Measurements from ENCODE around the gene UBAC2. TPM values are rescaled to one million over a fixed set of nuclear protein-coding genes. Genes with fewer than 3 reads are reported as not detected.
A peak's percentile ranks its signal among the peaks of the same experiment; 100 is the strongest.

Gene UBAC2
- total RNA-seq, 2 donors from 2014 or later, result 72.7 to 80.4 TPM

- Mint-ChIP-seq H3K4me1 (peaks cover 68% of the 10 kb centered on the region), H3K36me3 (ENCODE audit: low read depth) (peaks cover 8% of the 10 kb centered on the region), H3K27me3 (ENCODE audit: insufficient read depth) (no peaks in the 10 kb centered on the region), H3K4me3 (peak overlapping the region; percentile 47), H3K27ac (peak overlapping the region; percentile 93), H3K9me3 (no peaks in the 10 kb centered on the region)
- Histone ChIP-seq H3K4me3 (ENCODE audit: low read length) (peak overlapping the region; percentile 51), H3K27ac (ENCODE audit: low read depth, low read length) (peak overlapping the region; percentile 14), H3K9ac (ENCODE audit: extremely low read depth, low read length, poor library complexity, severe bottlenecking) (peak overlapping the region; percentile 56), H3K36me3 (ENCODE audit: control insufficient read depth, insufficient read depth, low read length) (peaks cover 10% of the 10 kb centered on the region), H3K27me3 (ENCODE audit: control insufficient read depth, insufficient read depth, low read length, poor library complexity, severe bottlenecking) (no peaks in the 10 kb centered on the region), H3K4me1 (ENCODE audit: control insufficient read depth, insufficient read depth, low read length) (peaks cover 22% of the 10 kb centered on the region), H3K9me3 (ENCODE audit: control insufficient read depth, low read length) (no peaks in the 10 kb centered on the region)
- TF ChIP-seq CTCF (conservative IDR thresholded peaks at IDR 0.05), result no peak
- 79 to 88% methylated on average over 11 to 21 of the region's 22 CpGs for WGBS, 2 experiments (ENCODE audit: insufficient coverage in 1 of 2, insufficient read length in 1 of 2)
- DNase-seq, result peak; percentile 59
These were observed 5.1 kb downstream of the UBAC2 start for GRCh38 chr13:99205621-99206220.

- no peaks in the 10 kb centered on the region for H3K9me3 Mint-ChIP-seq
- H3K36me3 Mint-ChIP-seq (ENCODE audit: low read depth), result peaks cover 13% of the 10 kb centered on the region
- no peaks in the 10 kb centered on the region for H3K27me3 Mint-ChIP-seq (ENCODE audit: insufficient read depth)
- peaks cover 22% of the 10 kb centered on the region for H3K4me1 ChIP-seq (ENCODE audit: control insufficient read depth, insufficient read depth, low read length)
- peak overlapping the region; percentile 48 for H3K9ac ChIP-seq (ENCODE audit: extremely low read depth, low read length, poor library complexity, severe bottlenecking)
- peaks cover 15% of the 10 kb centered on the region for H3K36me3 ChIP-seq (ENCODE audit: control insufficient read depth, insufficient read depth, low read length)
- no peaks in the 10 kb centered on the region for H3K27me3 ChIP-seq (ENCODE audit: control insufficient read depth, insufficient read depth, low read length, poor library complexity, severe bottlenecking)
- H3K4me3 Mint-ChIP-seq, result peak overlapping the region; percentile 47
- H3K27ac Mint-ChIP-seq, result peak overlapping the region; percentile 93
- no peak for DNase-seq
- WGBS, 2 experiments (ENCODE audit: insufficient coverage in 1 of 2, insufficient read length in 1 of 2), result 94 to 97% methylated on average over 7 to 8 of the region's 8 CpGs
- peaks cover 68% of the 10 kb centered on the region for H3K4me1 Mint-ChIP-seq
- TF ChIP-seq CTCF (conservative IDR thresholded peaks at IDR 0.05), result no peak
- no peaks in the 10 kb centered on the region for H3K9me3 ChIP-seq (ENCODE audit: control insufficient read depth, low read length)
- H3K4me3 ChIP-seq (ENCODE audit: low read length), result peak overlapping the region; percentile 51
- H3K27ac ChIP-seq (ENCODE audit: low read depth, low read length), result no peak overlapping the region
These were observed 5.6 kb downstream of the UBAC2 start for GRCh38 chr13:99206226-99206625.

GRCh38 chr13:99206873-99207272 lies 6.2 kb downstream of the UBAC2 start:
- Histone ChIP-seq H3K9ac (ENCODE audit: extremely low read depth, low read length, poor library complexity, severe bottlenecking) (no peak overlapping the region), H3K36me3 (ENCODE audit: control insufficient read depth, insufficient read depth, low read length) (peaks cover 16% of the 10 kb centered on the region), H3K27me3 (ENCODE audit: control insufficient read depth, insufficient read depth, low read length, poor library complexity, severe bottlenecking) (no peaks in the 10 kb centered on the region), H3K4me3 (ENCODE audit: low read length) (peak overlapping the region; percentile 51), H3K9me3 (ENCODE audit: control insufficient read depth, low read length) (no peaks in the 10 kb centered on the region), H3K4me1 (ENCODE audit: control insufficient read depth, insufficient read depth, low read length) (peaks cover 22% of the 10 kb centered on the region), H3K27ac (ENCODE audit: low read depth, low read length) (no peak overlapping the region)
- peak overlapping the region; percentile 26 for H3K27ac Mint-ChIP-seq
- no peaks in the 10 kb centered on the region for H3K27me3 Mint-ChIP-seq (ENCODE audit: insufficient read depth)
- TF ChIP-seq CTCF (conservative IDR thresholded peaks at IDR 0.05), result no peak
- peak; percentile 13 for DNase-seq
- H3K36me3 Mint-ChIP-seq (ENCODE audit: low read depth), result peaks cover 17% of the 10 kb centered on the region
- 89 to 96% methylated on average over 3 to 5 of the region's 5 CpGs for WGBS, 2 experiments (ENCODE audit: insufficient coverage in 1 of 2, insufficient read length in 1 of 2)
- no peaks in the 10 kb centered on the region for H3K9me3 Mint-ChIP-seq
- H3K4me3 Mint-ChIP-seq, result no peak overlapping the region
- peaks cover 65% of the 10 kb centered on the region for H3K4me1 Mint-ChIP-seq
